MM.1S (cell line): ENCODE data around the gene MTNR1A.
"Not testable (repeated sequence)": the region's sequence is repeated elsewhere in the genome, so short reads cannot be mapped to it uniquely, and the experiment has no call there.

ENCODE experiments used
- DNase-seq: peaks from one replicate; pipeline ENCODE4 v3.0.0-alpha.2; 2015
- H2AFZ ChIP-seq: fragments of 300-600 bp; sonication (generic); 2 replicates; pipeline ENCODE4 v1.6.0; 2016; ENCODE audit warnings: antibody characterized with exemption, low read length
- H3F3A ChIP-seq: fragments of 300-600 bp; sonication (generic); 2 replicates; pipeline ENCODE4 v1.6.1; 2016; ENCODE audit warnings: mild to moderate bottlenecking, antibody characterized with exemption, low read length, moderate library complexity, mixed read lengths; ENCODE audit not compliant: insufficient read depth
- H3K27ac ChIP-seq: fragments of 300-600 bp; sonication (generic); 2 replicates; pipeline ENCODE4 v1.5.1; 2016; ENCODE audit warnings: mild to moderate bottlenecking, low read length
- H3K27me3 ChIP-seq: fragments of 300-600 bp; sonication (generic); replicated peaks from 2 replicates; pipeline ENCODE4 v1.6.0; 2016; ENCODE audit warnings: low read length; ENCODE audit not compliant: insufficient read depth
- H3K36me3 ChIP-seq: fragments of 300-600 bp; sonication (generic); replicated peaks from 2 replicates; pipeline ENCODE4 v1.6.1; 2016; ENCODE audit warnings: mild to moderate bottlenecking, low read length, mixed read lengths; ENCODE audit not compliant: insufficient read depth
- H3K4me1 ChIP-seq: fragments of 300-600 bp; sonication (generic); 2 replicates; pipeline ENCODE4 v1.6.1; 2016; ENCODE audit warnings: low read length, mixed read lengths
- H3K4me2 ChIP-seq: fragments of 300-600 bp; sonication (generic); 2 replicates; pipeline ENCODE4 v1.6.0; 2016; ENCODE audit warnings: low read depth, low read length
- H3K4me3 ChIP-seq: fragments of 300-600 bp; sonication (generic); 2 replicates; pipeline ENCODE4 v1.5.1; 2016; ENCODE audit warnings: low read length, mixed read lengths
- H3K79me2 ChIP-seq: fragments of 300-600 bp; sonication (generic); 2 replicates; pipeline ENCODE4 v1.6.1; 2016; ENCODE audit warnings: mixed run types, low read length, mixed read lengths
- H3K9ac ChIP-seq: fragments of 300-600 bp; sonication (generic); 2 replicates; pipeline ENCODE4 v1.6.1; 2016; ENCODE audit warnings: low read length, mixed read lengths
- H3K9me2 ChIP-seq: fragments of 300-600 bp; sonication (generic); replicated peaks from 2 replicates; pipeline ENCODE4 v1.6.1; 2016; ENCODE audit warnings: mild to moderate bottlenecking, low read length, mixed read lengths; ENCODE audit not compliant: insufficient read depth
- H3K9me3 ChIP-seq: fragments of 300-600 bp; sonication (generic); replicated peaks from 2 replicates; pipeline ENCODE4 v1.6.1; 2016; ENCODE audit warnings: mild to moderate bottlenecking, low read length, mixed read lengths; ENCODE audit not compliant: insufficient read depth
- H4K20me1 ChIP-seq: fragments of 300-600 bp; sonication (generic); 2 replicates; pipeline ENCODE4 v1.6.1; 2016; ENCODE audit warnings: mild to moderate bottlenecking, low read length, moderate library complexity, mixed read lengths; ENCODE audit not compliant: insufficient read depth
- EZH2 ChIP-seq: fragments of 300-600 bp; sonication (generic); optimal IDR thresholded peaks from 2 replicates; pipeline ENCODE3; 2017; ENCODE audit warnings: low read depth, mild to moderate bottlenecking, antibody characterized with exemption, low read length, mixed read lengths
- EZH2phosphoT487 ChIP-seq: fragments of 300-600 bp; sonication (generic); IDR thresholded peaks from 2 replicates; pipeline ENCODE4 v1.6.1; 2018; ENCODE audit warnings: antibody characterized with exemption, low read length
- TF ChIP-seq, protein P1 (sequence below): fragments of 300-600 bp; sonication (generic); IDR thresholded peaks from 2 replicates; pipeline ENCODE4 v1.5.1; 2016; ENCODE audit warnings: antibody characterized with exemption, low read length, mixed read lengths

Gene MTNR1A

DNA sequence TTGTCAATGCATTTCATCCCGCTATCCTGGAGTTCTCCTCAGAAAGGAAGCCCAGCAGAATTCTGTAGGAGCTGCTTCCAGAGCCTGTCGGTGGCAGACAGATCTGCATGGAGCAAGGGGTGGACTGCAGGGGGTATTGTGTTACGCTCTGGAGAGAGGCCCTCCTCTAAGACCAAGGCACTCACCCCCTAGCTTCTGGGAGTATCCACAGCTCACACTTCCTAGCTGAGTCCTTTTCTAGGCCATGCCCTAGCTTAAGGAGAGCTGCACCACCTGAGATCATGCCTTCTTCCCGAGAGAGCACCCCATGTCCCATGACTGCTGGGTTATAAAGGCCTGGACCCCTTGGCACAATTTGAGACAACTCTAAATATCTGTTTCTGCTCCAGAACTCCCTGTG is 39.1 kb downstream of the MTNR1A start:
- DNase-seq = no peak
- Histone ChIP-seq H3K27me3 (no peaks in the 10 kb centered on the region), H3F3A (no peaks in the 10 kb centered on the region), H3K9ac (no peak overlapping the region), H3K4me3 (no peak overlapping the region), H2AFZ (no peak overlapping the region), H3K4me1 (no peaks in the 10 kb centered on the region), H3K9me3 (no peaks in the 10 kb centered on the region), H3K27ac (no peak overlapping the region), H3K4me2 (no peak overlapping the region), H4K20me1 (no peaks in the 10 kb centered on the region), H3K79me2 (no peaks in the 10 kb centered on the region), H3K9me2 (no peaks in the 10 kb centered on the region), H3K36me3 (no peaks in the 10 kb centered on the region)
- TF ChIP-seq EZH2 (no peak), EZH2phosphoT487 (no peak)
- TF ChIP-seq, protein P1, sequence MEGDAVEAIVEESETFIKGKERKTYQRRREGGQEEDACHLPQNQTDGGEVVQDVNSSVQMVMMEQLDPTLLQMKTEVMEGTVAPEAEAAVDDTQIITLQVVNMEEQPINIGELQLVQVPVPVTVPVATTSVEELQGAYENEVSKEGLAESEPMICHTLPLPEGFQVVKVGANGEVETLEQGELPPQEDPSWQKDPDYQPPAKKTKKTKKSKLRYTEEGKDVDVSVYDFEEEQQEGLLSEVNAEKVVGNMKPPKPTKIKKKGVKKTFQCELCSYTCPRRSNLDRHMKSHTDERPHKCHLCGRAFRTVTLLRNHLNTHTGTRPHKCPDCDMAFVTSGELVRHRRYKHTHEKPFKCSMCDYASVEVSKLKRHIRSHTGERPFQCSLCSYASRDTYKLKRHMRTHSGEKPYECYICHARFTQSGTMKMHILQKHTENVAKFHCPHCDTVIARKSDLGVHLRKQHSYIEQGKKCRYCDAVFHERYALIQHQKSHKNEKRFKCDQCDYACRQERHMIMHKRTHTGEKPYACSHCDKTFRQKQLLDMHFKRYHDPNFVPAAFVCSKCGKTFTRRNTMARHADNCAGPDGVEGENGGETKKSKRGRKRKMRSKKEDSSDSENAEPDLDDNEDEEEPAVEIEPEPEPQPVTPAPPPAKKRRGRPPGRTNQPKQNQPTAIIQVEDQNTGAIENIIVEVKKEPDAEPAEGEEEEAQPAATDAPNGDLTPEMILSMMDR = no peak

DNA sequence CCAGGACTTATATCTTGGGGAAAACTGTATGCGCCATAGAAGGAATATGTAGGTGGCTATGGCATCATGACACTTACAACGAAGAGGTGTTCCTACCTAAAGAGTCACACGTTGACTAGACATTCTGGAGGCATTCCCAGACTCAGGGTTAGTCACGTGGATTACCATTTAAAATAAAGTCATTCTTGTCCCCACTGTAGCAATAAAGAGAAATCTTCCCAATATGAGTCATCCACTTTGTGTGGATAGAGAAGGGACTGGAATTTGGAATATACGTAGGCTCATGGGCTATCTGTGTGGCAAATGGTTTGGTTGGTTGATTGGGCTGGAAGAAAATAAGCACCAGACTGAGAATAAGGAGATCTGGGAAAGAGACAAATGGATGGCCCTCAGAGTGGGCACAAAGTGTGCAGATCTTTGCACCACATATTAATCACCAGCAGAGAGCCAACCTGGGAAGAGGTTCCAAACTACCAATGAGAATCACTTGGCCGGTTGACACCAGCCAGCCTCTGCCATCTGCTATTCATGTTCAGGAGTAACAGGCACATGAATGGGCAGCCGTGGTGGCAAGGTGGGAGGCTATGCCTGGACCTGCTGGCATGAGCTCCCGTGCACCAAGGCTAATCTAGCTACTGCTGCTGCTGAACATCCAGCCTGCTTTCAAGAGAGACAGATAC is 41.0 kb downstream of the MTNR1A start:
- no peak overlapping the region for H3K27ac ChIP-seq
- no peak for DNase-seq
- no peaks in the 10 kb centered on the region for H3K4me1 ChIP-seq
- no peaks in the 10 kb centered on the region for H3K9me3 ChIP-seq
- no peaks in the 10 kb centered on the region for H3K36me3 ChIP-seq
- H3K9me2 ChIP-seq = no peaks in the 10 kb centered on the region
- H3K4me3 ChIP-seq = no peak overlapping the region
- H3F3A ChIP-seq = no peaks in the 10 kb centered on the region
- H3K9ac ChIP-seq = no peak overlapping the region
- H4K20me1 ChIP-seq = no peaks in the 10 kb centered on the region
- no peak overlapping the region for H2AFZ ChIP-seq
- no peaks in the 10 kb centered on the region for H3K27me3 ChIP-seq
- no peaks in the 10 kb centered on the region for H3K79me2 ChIP-seq
- TF ChIP-seq, protein P1 = no peak
- TF ChIP-seq EZH2phosphoT487 = no peak
- TF ChIP-seq EZH2 = no peak
- no peak overlapping the region for H3K4me2 ChIP-seq

GRCh38 chr4:186504771-186505170 is 50.6 kb downstream of the MTNR1A start:
- not testable (repeated sequence) for H3K36me3 ChIP-seq, H3K4me3 ChIP-seq, H3K9me2 ChIP-seq, H4K20me1 ChIP-seq, H3K9ac ChIP-seq, H3K4me1 ChIP-seq, H3K27me3 ChIP-seq, H3K9me3 ChIP-seq, H3F3A ChIP-seq, H3K27ac ChIP-seq, DNase-seq, H3K79me2 ChIP-seq, H3K4me2 ChIP-seq, H2AFZ ChIP-seq

- no peaks in the 10 kb centered on the region for H3F3A ChIP-seq
- H3K9me3 ChIP-seq = no peaks in the 10 kb centered on the region
- no peak overlapping the region for H2AFZ ChIP-seq
- H3K9ac ChIP-seq = no peak overlapping the region
- H3K36me3 ChIP-seq = no peaks in the 10 kb centered on the region
- no peak overlapping the region for H3K4me3 ChIP-seq
- no peak overlapping the region for H3K4me2 ChIP-seq
- H4K20me1 ChIP-seq = no peaks in the 10 kb centered on the region
- no peaks in the 10 kb centered on the region for H3K79me2 ChIP-seq
- no peak overlapping the region for H3K27ac ChIP-seq
- H3K27me3 ChIP-seq = no peaks in the 10 kb centered on the region
- H3K4me1 ChIP-seq = no peaks in the 10 kb centered on the region
- TF ChIP-seq EZH2phosphoT487 (no peak), EZH2 (no peak)
- TF ChIP-seq, protein P1 = no peak
- no peak for DNase-seq
- no peaks in the 10 kb centered on the region for H3K9me2 ChIP-seq
Measured at GRCh38 chr4:186502231-186502630, 53.1 kb downstream of the MTNR1A start.
